GM20431 (cell line): ENCODE data around the gene ZNF12.
"Not testable (repeated sequence)": the region's sequence is repeated elsewhere in the genome, so short reads cannot be mapped to it uniquely, and the experiment has no call there.

ENCODE experiments used
- in situ Hi-C: fragments of 300-500 bp; cut with MseI, MboI; formaldehyde crosslinking; loops from one replicate; pipeline ENCODE4 v1.15.0; 2020; ENCODE audit warnings: low sequenced_read_pairs; ENCODE audit not compliant: unreplicated experiment

Gene ZNF12

GRCh38 chr7:6700793-6701192 lies 6.0 kb downstream of the ZNF12 start:
- in situ Hi-C loops, result no loop called here

GRCh38 chr7:6691609-6692106 lies 15.1 kb downstream of the ZNF12 start:
- in situ Hi-C loops, result no loop called here

- in situ Hi-C loops, result no loop called here
These were observed 15.6 kb downstream of the ZNF12 start for GRCh38 chr7:6691103-6691502.

- in situ Hi-C loops, result no loop called here
These were observed 26.6 kb downstream of the ZNF12 start for GRCh38 chr7:6680146-6680545.

- in situ Hi-C loops, result no loop called here
These were observed 30.8 kb downstream of the ZNF12 start for GRCh38 chr7:6675807-6676405.

- in situ Hi-C loops, result not testable (repeated sequence)
These were observed 35.9 kb downstream of the ZNF12 start for GRCh38 chr7:6670851-6671250.

- in situ Hi-C loops, result no loop called here
These were observed 48.0 kb downstream of the ZNF12 start for GRCh38 chr7:6658618-6659345.

GRCh38 chr7:6656413-6656812 lies 50.3 kb downstream of the ZNF12 start:
- in situ Hi-C loops, result no loop called here

- in situ Hi-C loops, result no loop called here
These were observed 50.9 kb downstream of the ZNF12 start for GRCh38 chr7:6655636-6656385.

- in situ Hi-C loops, result no loop called here
These were observed 51.7 kb downstream of the ZNF12 start for GRCh38 chr7:6654842-6655610.

GRCh38 chr7:6654113-6654841 lies 52.5 kb downstream of the ZNF12 start:
- in situ Hi-C loops, result no loop called here

GRCh38 chr7:6653071-6654003 lies 53.4 kb downstream of the ZNF12 start:
- in situ Hi-C loops, result no loop called here

GRCh38 chr7:6652446-6653011 lies 54.2 kb downstream of the ZNF12 start:
- in situ Hi-C loops, result no loop called here

GRCh38 chr7:6651851-6652445 lies 54.8 kb downstream of the ZNF12 start:
- in situ Hi-C loops, result no loop called here

GRCh38 chr7:6650521-6651011 lies 56.2 kb downstream of the ZNF12 start:
- in situ Hi-C loops, result no loop called here

GRCh38 chr7:6650086-6650485 lies 56.7 kb downstream of the ZNF12 start:
- in situ Hi-C loops, result no loop called here

- in situ Hi-C loops, result no loop called here
These were observed 57.3 kb downstream of the ZNF12 start for GRCh38 chr7:6649241-6649961.
